GM19043 (cell line): ENCODE data around the gene LITAFD.
"Not testable (repeated sequence)": the region's sequence is repeated elsewhere in the genome, so short reads cannot be mapped to it uniquely, and the experiment has no call there.

Experiments used
- ATAC-seq: cut with Tn5 transposase; IDR thresholded peaks from one replicate; pipeline ENCODE4 v1.9.1; 2021; ENCODE audit warnings: low read depth; ENCODE audit not compliant: unreplicated experiment

The LITAFD gene

DNA sequence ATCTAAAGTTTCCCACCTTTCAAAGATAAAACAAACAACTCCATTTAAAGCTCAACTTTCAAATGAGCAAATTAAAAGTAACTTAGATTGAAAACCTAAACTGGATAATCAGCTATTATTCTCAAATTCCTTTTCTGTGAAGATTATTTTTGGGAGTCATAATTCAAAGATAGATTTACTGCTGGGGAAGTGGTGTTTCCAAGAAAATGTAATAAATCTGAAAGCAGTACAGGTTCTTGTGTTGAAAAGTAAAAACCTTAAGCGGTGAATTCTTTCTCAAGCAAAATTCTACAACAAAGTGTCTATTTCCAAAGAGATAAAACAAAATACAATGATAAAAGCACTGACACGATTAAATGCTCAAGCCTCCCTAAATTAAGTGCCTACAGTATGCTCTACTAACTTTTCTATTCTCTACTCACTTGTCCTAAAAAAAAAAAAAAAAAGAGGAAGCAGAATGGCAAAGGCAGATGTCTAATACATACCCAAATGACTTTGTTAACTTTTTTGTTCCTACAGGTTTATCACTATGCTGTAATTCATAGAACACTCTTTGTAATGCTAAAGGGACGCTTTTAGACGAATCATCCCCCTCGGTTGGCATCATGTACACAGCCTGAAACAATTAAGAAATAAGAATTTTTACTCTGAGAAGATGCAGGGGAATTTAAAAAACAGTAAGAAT lies 34.5 kb downstream of the LITAFD start:
- no peak for ATAC-seq

DNA sequence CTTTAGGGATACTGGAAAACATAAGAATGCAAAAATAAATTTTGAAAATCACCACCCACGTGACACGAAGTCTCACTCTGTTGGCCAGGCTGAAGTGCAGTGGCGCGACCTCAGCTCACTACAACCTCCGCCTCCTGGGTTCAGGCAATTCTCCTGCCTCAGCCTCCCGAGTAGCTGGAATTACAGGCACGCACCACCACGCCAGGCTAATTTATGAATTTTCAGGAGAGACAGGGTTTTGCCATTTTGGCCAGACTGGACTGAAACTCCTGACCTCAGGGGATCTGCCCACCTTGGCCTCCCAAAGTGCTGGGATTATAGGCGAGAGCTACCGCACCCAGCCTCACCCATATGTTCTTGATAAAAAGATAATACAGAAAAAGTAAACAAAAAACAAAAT lies 35.2 kb downstream of the LITAFD start:
- not testable (repeated sequence) for ATAC-seq

DNA sequence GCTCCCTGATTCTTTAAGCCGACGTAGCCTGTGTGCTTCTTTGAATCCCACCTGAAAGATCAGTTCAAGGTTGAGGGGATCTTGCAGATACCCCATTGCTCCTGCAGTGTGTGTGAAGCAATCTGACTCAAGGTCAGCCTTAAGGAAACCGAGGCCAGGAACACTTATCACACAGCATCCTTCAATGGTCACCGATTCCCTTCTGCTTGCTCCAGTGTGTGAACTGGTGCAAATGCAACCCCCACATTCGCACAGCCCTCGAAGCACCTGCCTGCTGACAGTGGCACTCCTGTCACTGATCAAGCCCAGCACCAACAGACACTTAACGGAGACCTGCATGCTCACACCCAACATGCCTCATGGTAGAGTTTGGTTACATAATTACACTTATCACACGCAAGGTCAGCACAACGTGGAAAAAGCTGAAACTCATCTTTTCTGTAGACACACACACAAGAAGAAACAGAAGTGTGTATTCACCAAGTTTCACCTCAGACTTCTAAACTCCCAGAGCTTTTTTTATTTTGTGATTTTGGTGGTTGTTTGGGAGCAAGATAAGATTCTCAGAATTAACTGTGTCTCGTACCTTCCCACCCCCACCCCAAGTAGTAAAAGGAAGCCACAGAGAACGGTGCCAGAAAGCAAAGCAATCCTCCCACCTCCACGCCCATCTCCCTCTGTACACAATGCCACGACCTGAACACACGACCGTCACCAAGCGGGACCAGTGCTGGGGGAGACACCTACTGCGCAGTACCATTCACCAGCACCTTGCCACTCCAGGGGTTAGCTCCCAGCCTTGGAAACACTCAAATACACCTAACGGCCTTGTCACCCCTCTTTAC lies 37.2 kb downstream of the LITAFD start:
- no peak for ATAC-seq

DNA sequence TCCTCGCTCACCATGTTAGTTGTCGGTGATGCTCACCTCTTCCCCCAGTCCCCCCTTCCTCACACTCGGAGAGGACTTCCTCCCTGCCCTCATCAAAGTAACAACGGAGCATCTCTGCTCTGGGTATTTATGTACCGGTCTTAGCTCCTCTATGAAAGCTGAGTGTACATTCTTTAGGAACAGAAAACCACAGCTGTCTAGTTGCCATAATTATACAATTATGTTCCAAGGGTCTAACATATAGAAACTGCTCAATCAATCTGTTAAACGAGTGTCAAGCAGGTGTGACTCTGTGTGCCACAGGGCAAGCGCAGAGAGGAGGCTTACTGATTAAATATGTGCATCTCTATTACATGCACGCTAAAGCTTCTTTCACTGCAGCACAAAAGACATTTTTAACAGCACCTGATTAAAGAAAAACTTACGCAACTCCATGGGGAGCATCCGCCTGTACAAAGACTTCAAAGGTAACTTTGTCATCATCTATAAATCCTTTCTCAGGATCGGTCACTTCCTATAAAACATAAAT lies 37.8 kb downstream of the LITAFD start:
- ATAC-seq, result no peak

DNA sequence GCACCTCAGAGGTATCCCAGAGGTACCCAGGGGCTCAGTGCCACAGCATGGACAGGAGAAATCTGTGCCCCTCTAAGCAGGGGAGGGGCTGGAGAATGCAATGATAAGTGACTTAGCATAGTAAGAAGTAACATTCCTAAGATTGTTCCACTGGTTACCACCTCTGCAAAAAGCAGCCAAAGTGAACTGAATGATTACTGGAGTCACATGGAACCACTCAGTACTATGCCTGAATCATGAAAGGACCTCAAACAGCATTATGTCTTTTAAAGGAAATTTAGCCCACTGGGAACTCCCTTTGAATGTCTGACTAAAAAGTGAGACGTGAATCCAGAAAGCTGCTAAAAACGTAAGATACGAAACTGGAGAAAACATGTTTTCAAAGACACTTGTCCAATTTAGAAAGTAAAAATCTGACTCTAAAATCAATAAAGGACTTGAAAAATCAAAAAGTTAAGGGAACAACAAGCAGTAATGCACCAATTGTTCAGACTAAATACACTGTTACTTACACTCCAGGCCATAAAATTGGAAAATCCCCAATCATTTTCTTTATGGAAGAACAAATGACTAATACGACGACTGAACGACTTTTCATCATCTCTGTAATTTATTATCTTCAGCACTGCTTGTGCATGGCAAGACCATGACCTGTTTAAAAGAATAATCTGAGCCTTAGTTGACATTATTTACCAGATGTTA lies 38.6 kb downstream of the LITAFD start:
- no peak for ATAC-seq

DNA sequence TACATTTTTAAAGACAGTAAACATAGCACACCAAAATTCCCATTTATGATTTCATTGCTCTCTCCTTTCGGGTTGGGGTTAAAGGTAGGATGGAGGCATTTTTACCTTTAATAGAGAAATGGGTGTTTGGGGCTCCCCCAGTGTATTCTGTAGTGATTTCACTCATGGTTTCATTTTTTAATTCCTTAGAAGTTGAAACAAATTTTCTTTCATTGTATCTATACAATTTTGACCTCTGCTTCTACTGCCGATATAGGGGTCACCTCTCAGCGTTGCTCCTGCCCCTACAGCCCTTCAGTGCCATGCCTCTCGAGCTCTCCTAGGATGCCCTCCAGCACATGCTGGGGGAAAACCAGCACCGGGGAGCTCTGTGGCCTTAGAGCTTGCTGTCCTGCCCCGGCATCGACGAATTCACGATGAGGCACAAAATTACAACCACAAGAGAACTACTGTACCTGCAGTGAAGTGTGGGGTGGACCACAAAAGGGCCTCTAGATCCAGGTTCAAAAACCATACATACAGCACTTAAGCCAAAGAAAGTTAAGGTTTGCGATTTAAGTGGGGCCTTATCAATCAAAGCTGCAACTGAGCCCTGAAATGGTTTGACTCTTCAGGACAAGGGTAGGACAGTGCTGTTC lies 39.3 kb downstream of the LITAFD start:
- no peak for ATAC-seq

DNA sequence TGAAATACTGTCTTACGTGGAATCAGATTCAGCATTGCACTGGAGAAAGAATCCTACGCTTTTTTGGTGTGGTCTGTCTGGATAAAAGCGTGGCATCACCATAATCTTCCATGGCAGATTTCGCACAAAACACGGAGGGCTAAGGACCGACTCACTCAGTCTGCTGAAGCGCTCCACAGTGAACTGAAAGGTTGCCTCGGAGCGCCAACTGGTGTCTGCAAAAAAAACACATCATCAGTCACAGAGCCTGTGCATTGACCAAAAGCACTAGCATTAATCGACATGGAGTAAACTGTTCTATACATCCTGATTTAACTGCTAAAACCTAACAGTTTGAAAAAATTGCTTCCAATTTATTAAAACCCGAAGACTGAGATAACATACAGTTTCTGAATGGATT lies 41.0 kb downstream of the LITAFD start:
- no peak for ATAC-seq

DNA sequence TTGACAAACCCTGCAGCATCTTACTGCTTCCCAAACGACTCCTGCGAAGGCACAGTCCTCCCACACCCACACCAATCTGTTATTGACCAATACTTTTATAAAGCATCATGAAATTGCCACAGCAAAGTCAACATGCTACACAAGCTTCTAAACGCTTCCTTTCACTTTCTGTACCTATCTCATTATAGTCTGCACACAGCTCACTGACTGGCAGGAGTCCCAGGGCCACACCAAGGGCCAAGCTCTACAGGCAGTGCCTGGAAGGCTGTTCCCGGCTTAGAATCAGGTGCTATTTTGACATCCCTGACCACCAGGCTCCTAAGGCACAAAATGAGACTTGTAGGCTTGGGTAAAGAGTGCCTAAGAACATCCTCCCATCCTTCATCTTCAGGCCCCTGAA lies 42.1 kb downstream of the LITAFD start:
- ATAC-seq, result no peak

DNA sequence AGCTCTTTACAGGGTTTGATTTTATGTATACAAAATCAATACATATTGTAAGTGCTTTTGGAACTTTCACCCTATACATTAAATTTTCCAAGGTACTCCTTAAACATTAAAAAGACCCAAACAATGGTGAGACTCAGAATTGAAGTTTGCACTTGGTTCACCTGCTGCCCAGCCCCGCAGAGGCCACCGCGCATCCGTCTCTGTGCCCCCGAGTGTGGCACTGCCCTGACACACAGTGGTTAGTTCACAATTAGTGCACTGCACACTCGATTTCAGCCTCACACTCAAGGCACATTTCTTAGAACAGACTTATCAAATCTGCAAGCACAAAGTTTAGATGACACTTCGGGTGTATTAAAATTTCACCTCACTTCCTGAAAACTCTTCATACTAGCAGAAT lies 43.3 kb downstream of the LITAFD start:
- ATAC-seq, result no peak

DNA sequence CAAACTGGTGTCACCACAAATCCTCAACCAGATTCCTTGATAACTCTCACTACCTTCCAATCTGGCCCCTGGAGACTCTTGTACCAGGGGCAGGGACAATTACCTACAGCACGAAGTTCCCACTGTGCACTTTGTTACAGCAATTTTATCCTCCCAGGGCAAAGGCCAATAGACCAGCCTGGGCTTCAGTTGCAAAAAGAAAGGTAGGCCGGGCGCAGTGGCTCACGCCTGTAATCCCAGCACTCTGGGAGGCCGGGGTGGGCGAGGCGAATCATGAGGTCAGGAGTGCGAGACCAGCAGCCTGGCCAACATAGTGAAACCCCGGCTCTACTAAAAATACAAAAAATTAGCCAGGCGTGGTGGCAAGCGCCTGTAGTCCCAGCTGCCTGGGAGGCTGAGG lies 44.7 kb downstream of the LITAFD start:
- ATAC-seq, result no peak

DNA sequence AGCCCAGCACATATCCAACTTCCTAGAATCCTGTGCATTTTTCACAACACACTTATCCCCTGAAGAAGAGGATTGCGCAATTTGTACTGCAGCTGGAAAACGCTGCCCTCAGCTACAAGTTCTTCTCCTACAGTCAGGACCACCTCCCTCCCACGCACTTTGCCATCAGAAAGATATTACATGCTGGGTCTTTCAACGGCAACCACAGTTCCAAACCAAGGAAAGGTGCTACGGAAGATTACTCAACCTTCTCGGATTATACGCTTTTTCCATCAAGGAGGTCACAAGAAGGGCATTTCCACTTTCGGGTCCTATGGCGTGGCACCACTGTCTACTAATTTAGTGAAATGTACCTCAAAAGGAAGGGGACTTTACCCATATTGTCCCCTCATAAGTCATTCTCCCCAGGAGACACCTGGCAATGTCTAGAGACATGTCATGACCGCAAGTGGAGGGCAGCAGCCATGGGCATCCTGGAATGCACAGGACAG lies 46.4 kb downstream of the LITAFD start:
- ATAC-seq, result no peak

DNA sequence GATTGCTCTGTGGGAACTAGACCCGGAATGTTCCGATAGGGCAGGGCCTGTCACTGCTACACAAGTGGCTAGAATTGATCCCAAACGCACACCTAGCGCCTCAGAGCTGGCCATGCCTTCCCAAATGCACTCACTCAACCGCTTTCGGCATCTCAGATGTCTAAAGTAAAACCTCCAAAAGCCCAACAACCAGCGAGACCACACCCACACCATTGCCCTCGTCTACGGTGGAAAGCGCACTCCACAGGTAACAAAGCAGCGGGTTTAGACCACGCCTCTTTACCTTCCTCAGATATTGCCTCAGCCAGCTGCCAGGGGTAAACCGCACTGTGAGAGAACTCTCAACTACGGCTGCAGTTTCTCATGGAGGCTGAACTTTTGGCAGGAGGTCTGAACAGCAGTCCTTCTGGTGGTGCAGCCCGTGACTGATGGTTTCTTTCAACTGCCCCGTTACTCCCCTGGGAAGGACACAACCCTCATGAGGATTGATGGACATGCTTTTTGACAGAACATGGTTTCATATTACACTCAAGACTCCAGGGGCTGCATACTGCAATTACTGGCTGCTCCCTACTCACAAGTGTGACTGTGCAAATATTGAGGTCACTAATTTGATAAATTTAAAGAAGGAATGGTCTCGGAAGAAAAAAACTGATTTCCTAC lies 47.1 kb downstream of the LITAFD start:
- ATAC-seq, result no peak

DNA sequence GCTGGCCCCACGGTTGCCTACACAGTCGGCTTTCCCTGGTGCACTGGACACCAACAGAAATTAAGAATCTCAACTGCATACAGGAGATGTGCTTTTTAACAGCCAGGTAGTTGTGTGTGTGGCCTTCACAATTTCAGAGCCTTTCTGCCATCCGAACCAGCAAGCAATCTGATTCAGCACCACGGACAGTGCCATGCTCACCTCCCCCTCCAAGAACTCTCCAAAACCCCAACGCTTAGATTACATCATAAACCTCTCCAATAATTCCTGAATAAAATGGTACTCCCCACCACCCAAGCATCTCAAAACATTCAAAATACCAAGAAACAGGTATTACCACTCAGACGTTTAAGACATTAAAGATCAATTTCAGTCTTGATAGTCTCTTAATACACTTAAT lies 49.7 kb downstream of the LITAFD start:
- ATAC-seq, result no peak

DNA sequence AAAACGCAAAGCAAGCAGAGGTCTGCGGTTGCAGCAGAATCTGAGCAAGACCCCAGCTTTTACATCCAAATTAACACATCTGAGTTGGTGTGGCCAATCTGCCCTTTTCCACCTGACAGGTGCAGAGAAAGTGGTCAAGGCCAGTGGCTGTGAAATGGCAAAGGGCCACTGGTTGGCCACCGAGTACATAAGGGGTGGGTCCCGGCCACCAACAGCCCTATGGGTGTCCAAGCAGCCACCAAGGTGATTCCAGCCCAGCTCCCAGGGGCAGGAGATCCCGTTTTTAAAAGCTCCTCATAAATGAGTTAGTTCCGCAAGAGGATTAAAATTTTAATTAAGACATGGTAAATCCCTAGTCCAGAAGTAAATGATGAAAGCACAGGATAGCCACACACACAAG lies 52.5 kb downstream of the LITAFD start:
- ATAC-seq, result no peak
